T1000 (cell line): ENCODE measurements around the gene MALT1.
"Not testable (repeated sequence)": the region's sequence is repeated elsewhere in the genome, so short reads cannot be mapped to it uniquely, and the experiment has no call there.

Experiments used
- DNase-seq: peaks from one replicate; lab custom pipeline; 2025; ENCODE audit warnings: mixed read lengths; lab: John Stamatoyannopoulos, UW

The MALT1 gene

GRCh38 chr18:58772161-58772560, 100.9 kb downstream of the MALT1 start:
- no peak for DNase-seq

- no peak for DNase-seq
Observed at GRCh38 chr18:58776084-58776483, 104.8 kb downstream of the MALT1 start.

- DNase-seq, result not testable (repeated sequence)
Observed at GRCh38 chr18:58776541-58776940, 105.3 kb downstream of the MALT1 start.

- DNase-seq, result no peak
Observed at GRCh38 chr18:58777471-58777870, 106.2 kb downstream of the MALT1 start.

GRCh38 chr18:58779529-58779928, 108.3 kb downstream of the MALT1 start:
- DNase-seq, result no peak

GRCh38 chr18:58780045-58780444, 108.8 kb downstream of the MALT1 start:
- no peak for DNase-seq

- DNase-seq, result peak; percentile 7
Observed at GRCh38 chr18:58781627-58782194, 110.4 kb downstream of the MALT1 start.

GRCh38 chr18:58784601-58785137, 113.4 kb downstream of the MALT1 start:
- DNase-seq, result no peak

GRCh38 chr18:58785171-58785805, 114.0 kb downstream of the MALT1 start:
- DNase-seq, result peak; percentile 65

GRCh38 chr18:58785870-58786269, 114.6 kb downstream of the MALT1 start:
- DNase-seq, result no peak

GRCh38 chr18:58787536-58788149, 116.4 kb downstream of the MALT1 start:
- no peak for DNase-seq

- no peak for DNase-seq
Observed at GRCh38 chr18:58788470-58788869, 117.2 kb downstream of the MALT1 start.

GRCh38 chr18:58788971-58789875, 118.0 kb downstream of the MALT1 start:
- no peak for DNase-seq

- no peak for DNase-seq
Observed at GRCh38 chr18:58789876-58790240, 118.6 kb downstream of the MALT1 start.

- DNase-seq, result no peak
Observed at GRCh38 chr18:58792086-58792485, 120.8 kb downstream of the MALT1 start.

GRCh38 chr18:58793361-58793760, 122.1 kb downstream of the MALT1 start:
- DNase-seq, result no peak

GRCh38 chr18:58796220-58796619, 125.0 kb downstream of the MALT1 start:
- no peak for DNase-seq

GRCh38 chr18:58800582-58800981, 129.3 kb downstream of the MALT1 start:
- DNase-seq, result no peak

GRCh38 chr18:58802959-58803358, 131.7 kb downstream of the MALT1 start:
- no peak for DNase-seq

GRCh38 chr18:58803978-58804377, 132.7 kb downstream of the MALT1 start:
- no peak for DNase-seq
